ENCODE results near the gene KLHL12.
A peak's percentile ranks its signal among the peaks of the same experiment; 100 is the strongest.

DNA sequence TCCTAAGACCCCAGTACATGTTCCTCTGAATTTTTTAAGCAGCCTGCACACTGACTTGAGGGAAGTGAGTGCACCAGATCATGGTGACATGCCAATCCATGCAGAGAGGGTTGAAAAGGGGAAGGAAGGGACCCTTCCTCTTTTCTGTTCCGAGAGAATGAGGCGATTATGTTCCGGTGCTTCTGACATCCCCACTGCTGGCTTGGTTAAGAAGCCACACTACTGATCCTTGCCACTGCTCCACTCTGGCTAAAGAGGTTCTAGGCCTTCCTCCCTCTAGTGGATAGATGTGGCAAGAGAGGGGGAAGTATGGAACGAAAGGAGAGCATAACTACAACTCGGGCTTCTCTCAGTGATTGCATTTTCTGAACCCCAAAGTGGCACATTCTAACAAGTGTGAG, 41.9 kb upstream of the KLHL12 start:
- TF ChIP-seq, protein P1, sequence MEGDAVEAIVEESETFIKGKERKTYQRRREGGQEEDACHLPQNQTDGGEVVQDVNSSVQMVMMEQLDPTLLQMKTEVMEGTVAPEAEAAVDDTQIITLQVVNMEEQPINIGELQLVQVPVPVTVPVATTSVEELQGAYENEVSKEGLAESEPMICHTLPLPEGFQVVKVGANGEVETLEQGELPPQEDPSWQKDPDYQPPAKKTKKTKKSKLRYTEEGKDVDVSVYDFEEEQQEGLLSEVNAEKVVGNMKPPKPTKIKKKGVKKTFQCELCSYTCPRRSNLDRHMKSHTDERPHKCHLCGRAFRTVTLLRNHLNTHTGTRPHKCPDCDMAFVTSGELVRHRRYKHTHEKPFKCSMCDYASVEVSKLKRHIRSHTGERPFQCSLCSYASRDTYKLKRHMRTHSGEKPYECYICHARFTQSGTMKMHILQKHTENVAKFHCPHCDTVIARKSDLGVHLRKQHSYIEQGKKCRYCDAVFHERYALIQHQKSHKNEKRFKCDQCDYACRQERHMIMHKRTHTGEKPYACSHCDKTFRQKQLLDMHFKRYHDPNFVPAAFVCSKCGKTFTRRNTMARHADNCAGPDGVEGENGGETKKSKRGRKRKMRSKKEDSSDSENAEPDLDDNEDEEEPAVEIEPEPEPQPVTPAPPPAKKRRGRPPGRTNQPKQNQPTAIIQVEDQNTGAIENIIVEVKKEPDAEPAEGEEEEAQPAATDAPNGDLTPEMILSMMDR (IDR thresholded peaks at IDR 0.05), result peak in 5 of 7 experiments; percentile 41 to 73 (median 56)
- TF ChIP-seq POLR2AphosphoS5 (IDR thresholded peaks at IDR 0.05), result peak in 2 of 3 donors; percentile 44 to 64

Measured in stomach (tissue), 4 donors.